ENCODE results near the gene CCN5. TPM values are rescaled to one million over a fixed set of nuclear protein-coding genes. Genes with fewer than 3 reads are reported as not detected.

The CCN5 gene
- total RNA-seq, 1 experiment from 2014 or later, result 0.77 TPM

DNA sequence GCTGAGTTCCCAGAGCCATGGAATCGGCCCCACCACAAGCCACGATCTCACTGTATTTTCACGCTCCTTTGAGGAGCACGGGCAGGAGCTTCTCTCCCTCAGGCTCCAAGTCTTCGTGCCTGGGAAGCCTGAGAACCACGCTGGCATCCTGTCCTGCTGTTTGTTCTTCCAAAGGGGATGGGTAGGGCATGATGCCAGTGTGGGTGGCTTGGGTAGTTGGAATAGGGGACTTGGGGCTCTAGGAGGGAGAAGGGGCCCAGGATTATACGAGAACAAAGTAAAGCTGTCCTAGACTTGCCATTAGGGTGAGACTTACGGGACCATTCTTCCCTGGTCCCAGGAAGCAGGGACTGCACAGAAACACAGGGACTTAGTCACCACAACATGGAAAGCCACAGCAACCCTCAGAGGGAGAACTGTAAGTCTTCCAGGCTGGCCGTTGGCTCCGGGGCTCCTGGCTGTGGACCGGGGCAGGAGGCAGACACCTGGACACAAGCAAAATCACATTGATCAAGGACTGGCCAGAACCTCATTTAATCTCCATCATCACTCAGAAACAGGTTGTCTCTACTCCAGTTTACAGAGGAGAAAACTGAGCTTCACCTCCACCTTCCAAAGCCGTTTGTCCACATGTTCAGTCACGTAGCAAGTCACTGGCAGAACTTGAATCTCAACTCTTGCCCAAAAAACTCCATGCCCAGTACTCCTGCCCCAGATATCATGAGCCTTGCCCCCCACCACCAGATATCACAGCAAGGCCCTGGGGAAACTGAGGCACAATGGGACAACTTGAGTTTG, 1.3 kb downstream of the CCN5 start:
- peak; percentile 39 for DNase-seq (ENCODE audit: low spot score)

DNA sequence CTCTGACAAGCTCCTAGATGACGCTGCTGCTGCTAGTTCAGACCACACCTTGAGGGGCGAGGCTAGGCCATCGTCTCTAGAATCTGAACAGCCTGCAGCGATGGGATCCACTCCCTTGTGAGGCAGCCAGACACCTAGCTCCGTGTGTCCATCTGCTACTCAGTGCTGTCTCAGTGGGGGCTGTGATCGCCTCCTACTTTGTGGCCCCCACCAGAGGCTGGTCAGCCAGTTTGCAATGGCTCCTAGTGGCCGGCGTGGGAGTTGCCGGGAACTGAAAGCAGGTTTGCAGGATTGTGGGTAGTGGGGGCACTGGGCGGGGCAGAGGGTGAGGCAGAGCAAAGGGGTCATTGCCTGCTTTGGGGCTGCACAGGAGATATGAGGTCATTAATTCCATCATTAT, 2.8 kb downstream of the CCN5 start:
- no peak for DNase-seq (ENCODE audit: low spot score)

DNA sequence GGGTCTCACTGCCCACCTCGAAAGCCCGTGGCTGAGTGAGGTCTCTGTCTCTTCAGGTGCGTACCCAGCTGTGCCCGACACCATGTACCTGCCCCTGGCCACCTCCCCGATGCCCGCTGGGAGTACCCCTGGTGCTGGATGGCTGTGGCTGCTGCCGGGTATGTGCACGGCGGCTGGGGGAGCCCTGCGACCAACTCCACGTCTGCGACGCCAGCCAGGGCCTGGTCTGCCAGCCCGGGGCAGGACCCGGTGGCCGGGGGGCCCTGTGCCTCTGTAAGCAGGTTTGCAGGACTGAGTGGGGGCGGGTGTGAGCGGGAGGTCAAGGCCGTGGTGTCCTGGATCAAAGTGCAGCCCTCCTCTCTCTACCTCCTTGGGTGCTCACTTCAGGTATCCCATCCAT, 4.7 kb downstream of the CCN5 start:
- no peak for DNase-seq (ENCODE audit: low spot score)

DNA sequence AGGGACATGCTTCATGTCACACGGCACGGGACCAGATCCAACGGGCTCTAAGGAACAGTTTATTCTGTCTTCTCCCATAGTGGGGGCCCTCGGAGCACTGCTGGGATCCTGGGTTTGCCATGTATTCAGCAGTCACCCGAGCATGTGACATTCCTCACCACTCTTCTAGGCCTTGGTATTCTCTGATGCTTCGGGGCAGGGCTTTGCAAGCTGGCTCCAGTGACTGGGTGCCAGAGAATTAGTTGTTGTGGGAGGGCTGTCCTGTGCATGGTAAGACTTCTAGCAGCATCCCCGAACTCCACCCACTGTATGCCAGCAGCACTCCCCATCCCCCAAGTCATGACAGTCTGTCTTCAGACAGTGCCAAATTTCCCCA, 5.4 kb downstream of the CCN5 start:
- peak; percentile 84 for DNase-seq (ENCODE audit: low spot score)

DNA sequence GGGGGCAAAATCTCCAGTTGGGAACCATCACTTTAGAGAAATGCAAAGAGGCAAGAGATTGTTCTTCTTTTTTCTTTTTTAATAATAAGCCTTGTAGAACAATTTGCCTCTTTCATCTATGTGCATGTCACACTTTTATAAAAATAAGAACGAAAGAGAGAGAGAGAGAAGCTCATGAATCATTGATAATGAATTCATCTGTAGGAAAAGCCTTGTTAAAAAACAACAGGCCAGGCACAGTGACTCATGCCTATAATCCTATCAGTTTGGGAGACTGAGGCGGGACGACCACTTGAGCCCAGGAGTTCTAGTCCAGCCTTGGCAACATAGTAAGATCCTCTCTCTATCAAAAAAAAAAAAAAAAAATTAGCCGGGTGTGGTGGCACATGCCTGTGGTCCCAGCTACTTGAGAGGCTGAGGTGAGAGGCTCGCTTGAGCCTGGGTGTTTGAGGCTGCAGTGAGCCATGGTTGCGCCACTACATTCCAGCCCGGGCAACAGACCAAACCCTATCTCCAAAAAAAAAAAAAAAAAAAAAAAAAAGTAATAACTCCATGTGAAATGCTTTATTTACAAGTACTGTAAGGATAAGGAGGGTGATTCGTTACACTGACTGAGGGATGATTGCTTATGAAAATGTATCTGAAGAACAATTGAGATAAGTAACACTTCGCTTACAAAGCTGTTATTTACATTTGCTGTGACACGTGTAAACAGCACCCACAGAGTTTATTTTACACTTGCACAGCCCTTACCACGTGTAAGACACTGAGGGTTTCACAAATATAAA, 6.0 kb downstream of the CCN5 start:
- peak; percentile 79 for DNase-seq (ENCODE audit: low spot score)

DNA sequence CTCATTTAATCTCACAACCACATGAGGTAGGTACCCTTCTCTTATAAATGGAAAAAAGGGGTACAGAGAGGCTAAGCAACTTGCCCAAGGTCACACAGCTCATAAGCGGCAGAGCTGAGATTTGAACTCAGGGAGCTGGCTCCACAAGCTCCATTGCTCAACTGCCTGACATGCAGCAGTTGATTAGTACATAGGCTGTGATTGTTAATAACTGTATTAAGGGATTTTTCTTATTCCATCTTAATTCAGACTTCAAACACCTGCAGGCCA, 6.6 kb downstream of the CCN5 start:
- DNase-seq (ENCODE audit: low spot score), result no peak

DNA sequence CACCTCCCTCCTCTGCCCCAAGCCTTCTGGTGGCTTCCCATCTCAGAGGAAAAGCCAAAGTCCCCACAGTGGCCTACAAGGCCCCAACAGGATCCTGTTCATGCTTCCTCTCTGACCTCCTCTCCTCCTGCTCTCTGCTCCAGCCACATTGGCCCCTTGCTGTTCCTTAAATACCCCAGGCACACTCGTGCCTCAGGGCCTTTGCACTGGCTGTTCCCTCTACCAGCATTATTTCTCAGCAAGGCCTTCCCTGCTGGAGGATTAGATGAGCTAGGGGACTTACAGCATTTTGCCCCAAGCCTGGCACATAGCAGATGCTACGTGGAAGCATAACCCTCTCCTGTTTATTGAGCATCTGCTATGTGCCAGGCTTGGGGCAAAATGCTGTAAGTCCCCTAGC, 7.8 kb downstream of the CCN5 start:
- no peak for DNase-seq (ENCODE audit: low spot score)

DNA sequence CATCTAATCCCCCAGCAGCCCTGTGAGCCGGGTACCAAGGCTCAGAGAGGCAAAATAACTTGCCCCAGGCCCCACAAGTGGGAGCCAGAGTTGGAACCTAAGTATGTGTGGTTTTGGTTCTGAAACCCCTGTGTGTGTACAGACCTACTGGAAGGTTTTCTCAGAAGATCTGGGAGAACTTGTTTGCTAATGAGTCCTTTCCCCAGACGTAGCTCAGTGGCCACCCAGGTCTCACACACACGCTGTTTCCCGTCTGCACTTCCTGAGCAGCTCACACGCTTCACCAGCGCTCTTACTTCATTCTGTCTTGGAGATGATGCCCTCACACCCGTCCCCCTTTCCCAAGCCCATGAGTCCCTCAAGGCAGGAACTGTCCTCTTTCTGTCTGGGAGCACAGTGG, 8.2 kb downstream of the CCN5 start:
- no peak for DNase-seq (ENCODE audit: low spot score)

DNA sequence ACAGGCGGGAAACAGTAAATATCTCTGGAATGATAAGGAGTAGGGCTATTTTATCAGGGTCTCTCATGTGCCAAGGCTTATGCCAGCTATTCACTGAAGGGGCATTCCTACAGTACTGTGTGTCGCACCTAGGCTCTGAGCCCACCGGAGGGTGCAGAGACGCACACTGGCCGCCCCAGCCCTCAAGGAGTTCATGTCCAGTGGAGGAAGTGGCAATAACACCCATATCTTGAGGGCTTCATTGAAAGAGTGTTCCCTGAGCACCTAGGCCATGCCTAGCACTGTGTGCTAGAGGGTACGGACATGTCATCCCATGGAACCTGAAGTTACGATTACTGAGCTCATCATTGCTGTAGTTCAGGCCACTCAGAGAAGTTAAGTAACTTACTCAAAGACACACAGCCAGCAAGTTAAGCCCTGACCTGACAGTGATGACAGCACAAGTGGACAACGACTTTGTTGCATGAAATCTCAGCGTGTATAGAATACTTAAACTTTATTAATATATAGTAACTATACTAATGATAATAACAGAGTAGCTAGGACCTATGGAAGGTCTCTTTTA, 8.7 kb downstream of the CCN5 start:
- no peak for DNase-seq (ENCODE audit: low spot score)

DNA sequence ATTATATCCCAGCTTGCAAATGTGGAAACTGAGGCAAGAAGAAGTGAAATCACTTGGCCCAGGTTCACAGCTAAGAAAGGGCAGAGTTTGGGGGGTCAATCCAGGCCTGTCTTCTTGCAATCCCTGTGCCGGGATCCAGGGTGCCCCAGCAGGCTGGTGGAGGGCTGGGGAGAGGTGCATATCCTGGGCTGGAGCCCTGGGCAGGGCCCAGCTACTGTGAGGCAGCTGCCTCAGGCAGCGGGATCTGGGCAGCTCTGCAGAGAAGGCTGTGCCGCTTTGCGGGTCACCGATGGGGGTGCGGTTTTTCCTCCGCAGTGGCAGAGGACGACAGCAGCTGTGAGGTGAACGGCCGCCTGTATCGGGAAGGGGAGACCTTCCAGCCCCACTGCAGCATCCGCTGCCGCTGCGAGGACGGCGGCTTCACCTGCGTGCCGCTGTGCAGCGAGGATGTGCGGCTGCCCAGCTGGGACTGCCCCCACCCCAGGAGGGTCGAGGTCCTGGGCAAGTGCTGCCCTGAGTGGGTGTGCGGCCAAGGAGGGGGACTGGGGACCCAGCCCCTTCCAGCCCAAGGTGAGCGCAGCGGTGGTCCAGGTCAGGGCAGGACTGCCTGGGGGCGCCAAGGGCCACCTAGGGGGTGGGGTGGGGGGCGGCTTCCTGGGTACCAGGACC, 9.4 kb downstream of the CCN5 start:
- DNase-seq (ENCODE audit: low spot score), result no peak

DNA sequence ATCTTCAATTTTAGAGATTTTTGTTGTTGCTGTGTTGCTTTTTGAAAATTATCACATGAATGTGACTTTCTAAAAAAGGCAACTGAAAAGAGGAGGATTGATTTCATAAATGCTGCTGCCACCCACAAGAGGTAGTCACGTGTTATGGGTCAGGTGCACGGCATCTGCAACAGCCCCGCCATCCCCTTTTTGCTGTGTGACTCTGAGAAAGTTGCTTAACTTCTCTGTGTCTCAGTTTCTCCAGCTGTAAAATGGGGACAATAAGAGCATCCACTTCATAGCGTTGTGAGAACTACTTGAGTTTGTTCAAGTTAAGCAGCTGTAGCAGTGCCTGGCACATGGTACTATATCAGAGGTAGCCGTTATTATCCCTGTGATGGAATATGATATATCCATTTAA, 10.7 kb downstream of the CCN5 start:
- no peak for DNase-seq (ENCODE audit: low spot score)

DNA sequence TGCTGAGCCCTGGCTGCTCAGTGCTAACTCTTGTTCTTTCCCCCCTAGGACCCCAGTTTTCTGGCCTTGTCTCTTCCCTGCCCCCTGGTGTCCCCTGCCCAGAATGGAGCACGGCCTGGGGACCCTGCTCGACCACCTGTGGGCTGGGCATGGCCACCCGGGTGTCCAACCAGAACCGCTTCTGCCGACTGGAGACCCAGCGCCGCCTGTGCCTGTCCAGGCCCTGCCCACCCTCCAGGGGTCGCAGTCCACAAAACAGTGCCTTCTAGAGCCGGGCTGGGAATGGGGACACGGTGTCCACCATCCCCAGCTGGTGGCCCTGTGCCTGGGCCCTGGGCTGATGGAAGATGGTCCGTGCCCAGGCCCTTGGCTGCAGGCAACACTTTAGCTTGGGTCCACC, 11.9 kb downstream of the CCN5 start:
- DNase-seq (ENCODE audit: low spot score), result no peak

DNA sequence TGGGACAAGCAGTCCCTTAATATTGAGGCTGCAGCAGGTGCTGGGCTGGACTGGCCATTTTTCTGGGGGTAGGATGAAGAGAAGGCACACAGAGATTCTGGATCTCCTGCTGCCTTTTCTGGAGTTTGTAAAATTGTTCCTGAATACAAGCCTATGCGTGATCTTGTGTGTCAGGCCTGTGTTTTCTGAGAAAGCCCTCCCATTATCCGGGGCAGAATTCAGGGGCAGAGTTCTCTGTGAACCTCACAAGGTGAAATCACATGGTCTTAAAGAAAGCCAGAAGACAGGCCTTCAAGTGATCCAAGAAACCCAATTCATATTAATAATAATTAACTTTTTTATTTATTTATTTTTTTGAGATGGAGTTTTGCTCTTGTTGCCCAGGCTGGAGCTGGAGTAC, 12.5 kb downstream of the CCN5 start:
- no peak for DNase-seq (ENCODE audit: low spot score)

DNA sequence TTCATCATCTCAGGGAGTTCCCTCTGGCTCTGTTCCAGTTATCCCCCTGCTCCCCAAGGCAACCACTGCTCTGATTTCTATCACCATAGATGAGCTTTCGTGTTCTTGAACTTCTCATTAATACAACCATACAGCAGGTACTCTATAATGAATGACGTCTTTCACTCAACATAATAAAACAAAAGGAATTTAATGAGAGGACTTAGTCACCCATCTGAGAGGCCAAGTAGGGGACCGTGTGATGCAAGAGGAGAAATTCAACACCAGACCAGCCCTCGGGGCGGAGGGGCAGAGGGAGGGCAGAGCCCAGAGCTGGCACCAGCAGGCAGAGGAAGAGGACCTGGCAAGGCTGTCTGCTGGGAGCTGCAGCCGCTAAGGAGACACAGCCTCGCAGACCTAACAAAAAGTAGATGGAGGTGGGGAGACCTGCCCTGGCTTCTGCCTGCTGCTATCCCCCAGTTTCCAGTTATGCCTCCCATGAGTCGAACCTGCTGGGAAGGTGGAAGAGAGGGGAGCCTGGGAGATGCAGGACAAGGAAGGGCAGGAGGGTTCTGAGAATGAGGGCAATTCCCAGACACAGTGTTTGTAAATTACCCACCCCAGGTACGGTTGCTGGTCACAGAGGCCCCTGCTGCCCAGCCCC, 13.8 kb downstream of the CCN5 start:
- DNase-seq (ENCODE audit: low spot score), result peak; percentile 94

DNA sequence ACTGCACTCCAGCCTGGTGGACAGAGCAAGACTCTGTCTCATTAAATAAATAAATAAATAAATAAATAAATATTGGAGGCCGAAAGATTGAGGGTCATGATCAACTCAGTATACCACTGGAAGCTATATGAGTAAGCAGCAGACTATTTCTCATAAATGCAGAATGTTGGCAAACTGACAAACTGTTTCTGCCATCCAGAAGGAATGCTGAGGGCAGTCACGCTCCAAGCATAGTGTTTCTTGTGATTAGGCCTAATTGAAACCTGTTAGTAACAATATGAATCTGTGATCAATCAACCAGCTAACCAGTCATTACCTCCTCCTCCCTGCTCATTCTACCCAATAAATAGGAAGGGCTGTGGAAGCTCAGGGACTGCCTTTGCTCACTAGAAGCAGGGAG, 15.3 kb downstream of the CCN5 start:
- DNase-seq (ENCODE audit: low spot score), result peak; percentile 71

DNA sequence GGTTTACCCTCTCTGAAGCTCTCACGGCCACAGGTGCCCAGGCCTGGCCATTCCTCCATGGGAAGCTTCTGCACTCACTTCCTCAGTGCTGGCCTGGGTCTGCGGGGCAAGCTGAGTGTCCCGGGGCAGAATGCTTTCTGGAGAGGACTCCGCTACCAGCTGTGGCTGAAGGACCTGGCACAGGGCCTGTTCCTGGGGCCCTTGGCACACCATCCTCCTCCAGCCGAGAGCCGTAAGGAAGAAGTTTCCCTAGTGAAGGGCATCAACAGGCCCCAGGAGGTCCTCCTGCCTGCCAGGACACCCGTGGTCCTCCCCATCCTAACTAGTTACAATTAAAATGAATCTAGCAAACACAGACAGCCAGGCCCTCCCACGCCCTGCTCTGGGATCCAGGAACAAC, 16.5 kb downstream of the CCN5 start:
- no peak for DNase-seq (ENCODE audit: low spot score)

DNA sequence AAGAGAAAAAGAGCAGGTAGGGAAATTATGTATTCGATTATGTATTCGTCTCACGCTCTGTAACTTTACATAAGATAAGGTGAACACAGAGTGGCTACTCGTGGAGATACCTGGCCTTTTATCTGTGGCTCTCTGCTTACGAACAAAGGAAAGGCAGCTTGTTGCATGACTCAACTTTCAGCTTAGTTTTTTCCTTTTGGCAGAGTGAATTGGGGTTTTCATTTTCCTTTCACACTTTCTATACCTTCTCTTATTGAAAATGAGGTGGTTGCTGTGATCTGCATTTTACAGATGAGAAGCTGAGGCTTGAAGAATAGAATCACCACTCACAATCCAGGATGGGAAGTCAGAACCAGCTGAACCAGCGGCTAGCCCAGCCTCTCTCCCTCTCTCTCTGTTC, 17.2 kb downstream of the CCN5 start:
- no peak for DNase-seq (ENCODE audit: low spot score)

DNA sequence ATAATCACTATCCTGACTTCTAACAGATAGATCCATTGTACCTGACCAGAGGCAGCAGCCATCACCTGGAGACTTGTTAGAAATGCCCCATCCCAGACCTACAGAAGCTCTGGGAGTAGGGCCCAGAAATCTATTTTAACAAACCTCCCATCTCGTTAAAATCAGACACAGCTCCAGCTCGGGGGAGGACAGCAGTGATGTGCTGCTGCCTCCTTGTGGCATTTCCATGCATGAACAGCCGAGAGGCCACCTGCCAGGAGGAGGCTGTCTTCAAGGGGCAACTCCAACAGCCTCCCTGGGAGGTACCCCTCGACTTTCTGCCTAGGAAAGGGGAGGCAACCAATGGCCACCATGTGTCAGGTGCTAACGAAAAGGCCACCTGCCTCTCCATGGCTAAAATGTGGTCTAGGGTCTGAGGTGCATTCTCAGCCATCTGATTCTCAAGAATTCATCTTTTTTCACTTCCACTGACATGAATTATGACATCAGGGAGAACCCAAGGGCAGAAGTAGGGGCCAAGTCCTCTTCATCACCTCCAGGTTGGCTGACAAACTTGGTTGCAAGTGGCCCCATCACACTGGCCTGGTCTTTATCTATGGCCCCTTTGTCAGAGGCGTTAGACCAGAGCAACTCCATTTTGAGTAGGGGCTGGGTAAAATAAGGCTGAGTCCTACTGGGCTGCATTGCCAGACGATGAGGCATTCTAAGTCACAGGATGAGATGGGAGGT, 18.3 kb downstream of the CCN5 start:
- DNase-seq (ENCODE audit: low spot score), result peak; percentile 67

DNA sequence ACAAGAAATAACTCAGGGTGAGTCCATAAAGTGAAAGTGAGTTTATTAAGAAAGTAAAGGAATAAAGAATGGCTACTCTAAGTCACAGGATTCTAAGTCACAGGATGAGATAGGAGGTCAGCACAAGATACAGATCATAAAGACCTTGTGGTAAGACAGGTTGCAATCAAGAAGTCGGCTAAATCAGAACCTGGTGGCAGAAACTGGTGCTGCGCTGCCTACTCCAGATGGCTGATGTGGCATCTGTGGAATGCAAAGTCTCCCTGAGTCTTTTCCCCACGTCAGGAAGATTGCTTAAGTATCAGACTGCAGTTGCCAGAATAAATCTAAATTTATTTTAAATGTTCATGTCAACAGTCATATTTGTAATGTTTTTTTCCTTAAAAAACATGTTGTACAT, 19.8 kb downstream of the CCN5 start:
- peak; percentile 59 for DNase-seq (ENCODE audit: low spot score)

DNA sequence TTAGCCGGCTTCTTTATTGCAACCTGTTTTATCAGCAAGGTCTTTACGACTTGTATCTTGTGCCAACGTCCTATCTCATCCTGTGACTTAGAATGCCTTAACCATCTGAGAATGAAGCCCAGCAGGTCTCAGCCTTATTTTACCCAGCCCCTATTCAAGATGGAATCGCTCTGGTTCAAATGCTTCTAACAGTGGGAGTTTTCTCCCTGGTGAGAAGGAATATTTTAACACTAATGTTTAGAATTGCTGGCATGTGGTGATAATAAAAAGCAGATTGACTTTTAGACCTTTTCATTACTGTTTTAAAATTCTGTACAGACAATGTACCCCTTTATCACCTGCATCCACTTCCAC, 20.6 kb downstream of the CCN5 start:
- DNase-seq (ENCODE audit: low spot score), result no peak

DNA sequence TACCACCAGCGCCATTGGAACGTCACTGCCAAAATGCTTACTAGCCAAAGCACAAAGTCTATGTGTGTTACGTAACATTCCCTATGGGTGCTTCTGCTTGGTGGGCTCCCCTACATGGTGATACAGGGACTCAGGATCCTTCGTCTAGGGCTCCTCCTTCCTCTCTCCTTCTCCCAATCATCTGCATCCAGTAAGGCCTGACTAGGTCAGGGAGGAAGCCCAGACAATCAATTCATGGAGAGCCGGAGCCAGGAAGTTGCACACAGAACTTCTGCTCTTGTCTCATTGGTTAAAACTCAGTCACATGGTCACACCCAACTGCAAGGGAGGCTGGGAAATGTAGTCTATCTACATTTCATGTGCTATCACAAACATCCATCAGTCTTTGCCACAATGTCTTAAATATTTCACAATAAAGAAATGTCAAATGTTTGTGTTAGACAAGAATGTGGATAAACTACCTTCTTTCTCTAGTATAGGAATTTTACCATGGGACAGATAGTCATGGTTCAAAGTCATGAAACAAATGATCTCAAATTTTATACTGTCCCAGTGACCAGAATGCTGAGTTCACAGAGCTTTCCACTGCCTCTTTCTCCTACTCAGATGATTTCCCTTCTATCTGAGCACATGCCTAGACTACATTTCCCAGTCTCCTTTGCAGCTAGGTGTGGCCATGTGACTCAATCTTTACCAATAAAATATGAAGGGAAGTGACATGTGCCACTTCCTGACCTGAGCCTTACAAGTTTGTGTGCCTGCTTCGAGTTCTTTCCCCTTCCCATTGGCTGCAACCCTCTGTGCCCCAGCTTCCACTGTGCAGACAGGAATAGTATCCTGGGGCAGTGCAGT, 21.2 kb downstream of the CCN5 start:
- peak; percentile 93 for DNase-seq (ENCODE audit: low spot score)
